ENCODE results near the gene RERE. TPM values are rescaled to one million over a fixed set of nuclear protein-coding genes. Genes with fewer than 3 reads are reported as not detected.
A peak's percentile ranks its signal among the peaks of the same experiment; 100 is the strongest.

Gene RERE
- total RNA-seq, 1 donor: 27.0 TPM

DNA sequence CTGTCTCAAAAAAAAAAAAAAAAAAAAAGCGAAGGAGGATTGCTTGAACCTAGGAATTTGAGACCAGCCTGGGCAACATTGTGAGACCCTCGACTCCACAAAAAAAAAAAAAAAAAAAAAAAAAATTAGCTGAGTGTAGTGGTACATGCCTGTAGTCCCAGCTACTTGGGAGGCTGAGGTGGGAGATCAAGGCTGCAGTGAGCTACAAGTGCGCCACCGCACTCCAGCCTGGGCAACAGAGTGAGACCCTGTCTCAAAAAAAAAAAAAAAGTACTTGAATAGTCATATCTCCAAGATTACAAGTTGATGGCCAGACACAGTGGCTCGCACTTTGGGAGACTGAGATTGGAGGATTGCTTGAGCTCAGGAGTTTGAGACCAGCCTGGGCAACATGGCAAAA is 33.6 kb upstream of the RERE start:
- DNase-seq (ENCODE audit: low read depth): no peak
- no peak overlapping the region for H3K4me3 ChIP-seq (ENCODE audit: low read depth, low read length)
- TF ChIP-seq, protein P1, sequence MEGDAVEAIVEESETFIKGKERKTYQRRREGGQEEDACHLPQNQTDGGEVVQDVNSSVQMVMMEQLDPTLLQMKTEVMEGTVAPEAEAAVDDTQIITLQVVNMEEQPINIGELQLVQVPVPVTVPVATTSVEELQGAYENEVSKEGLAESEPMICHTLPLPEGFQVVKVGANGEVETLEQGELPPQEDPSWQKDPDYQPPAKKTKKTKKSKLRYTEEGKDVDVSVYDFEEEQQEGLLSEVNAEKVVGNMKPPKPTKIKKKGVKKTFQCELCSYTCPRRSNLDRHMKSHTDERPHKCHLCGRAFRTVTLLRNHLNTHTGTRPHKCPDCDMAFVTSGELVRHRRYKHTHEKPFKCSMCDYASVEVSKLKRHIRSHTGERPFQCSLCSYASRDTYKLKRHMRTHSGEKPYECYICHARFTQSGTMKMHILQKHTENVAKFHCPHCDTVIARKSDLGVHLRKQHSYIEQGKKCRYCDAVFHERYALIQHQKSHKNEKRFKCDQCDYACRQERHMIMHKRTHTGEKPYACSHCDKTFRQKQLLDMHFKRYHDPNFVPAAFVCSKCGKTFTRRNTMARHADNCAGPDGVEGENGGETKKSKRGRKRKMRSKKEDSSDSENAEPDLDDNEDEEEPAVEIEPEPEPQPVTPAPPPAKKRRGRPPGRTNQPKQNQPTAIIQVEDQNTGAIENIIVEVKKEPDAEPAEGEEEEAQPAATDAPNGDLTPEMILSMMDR (IDR thresholded peaks at IDR 0.05; ENCODE audit: insufficient read depth, low read length): no peak

GRCh38 chr1:8848663-8849386 is 31.4 kb upstream of the RERE start:
- peak; percentile 92 for DNase-seq (ENCODE audit: low read depth)
- H3K4me3 ChIP-seq (ENCODE audit: low read depth, low read length): no peak overlapping the region
- TF ChIP-seq, protein P1 (IDR thresholded peaks at IDR 0.05; ENCODE audit: insufficient read depth, low read length): peak; percentile 96

DNA sequence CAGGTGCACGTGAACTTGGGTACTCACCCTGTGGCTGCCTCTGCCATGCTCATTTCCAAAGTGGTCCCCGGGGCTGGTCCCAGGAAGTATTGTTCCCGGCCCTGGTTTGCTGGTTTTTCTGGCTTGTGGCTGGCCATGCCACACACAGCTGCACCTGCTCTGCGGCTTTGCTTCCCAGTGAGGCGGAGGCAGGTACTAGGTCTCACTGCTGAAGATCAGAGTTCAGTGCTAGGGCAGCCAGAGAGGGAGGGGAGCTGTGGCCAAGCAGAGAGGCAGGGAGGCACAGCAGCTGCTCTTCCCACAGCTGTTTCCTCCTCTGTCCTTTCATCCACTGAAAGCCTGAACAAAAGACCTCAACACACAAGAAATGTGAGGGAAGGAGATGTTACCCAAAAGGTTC is 30.6 kb upstream of the RERE start:
- TF ChIP-seq, protein P1 (IDR thresholded peaks at IDR 0.05; ENCODE audit: insufficient read depth, low read length): no peak
- H3K4me3 ChIP-seq (ENCODE audit: low read depth, low read length): no peak overlapping the region
- no peak for DNase-seq (ENCODE audit: low read depth)

DNA sequence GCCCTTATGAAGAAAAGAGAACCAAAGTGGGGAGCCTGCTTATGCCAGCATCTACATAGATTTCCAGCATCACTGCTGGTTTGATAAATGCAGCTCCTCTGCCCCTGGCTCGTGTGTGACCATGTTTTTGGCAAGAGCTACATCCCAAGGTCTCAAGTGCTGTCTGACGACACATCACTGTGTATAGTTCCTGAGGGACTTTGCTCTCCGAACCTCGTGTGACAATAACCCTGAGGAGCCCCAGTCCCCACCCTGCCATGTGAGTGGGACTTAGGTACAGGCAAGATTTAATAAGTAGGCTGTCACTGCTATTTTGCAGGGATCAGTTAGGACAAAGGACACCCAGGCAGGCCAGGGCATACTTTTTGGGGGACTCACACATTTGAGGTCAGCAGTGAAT is 28.8 kb upstream of the RERE start:
- no peak overlapping the region for H3K4me3 ChIP-seq (ENCODE audit: low read depth, low read length)
- TF ChIP-seq, protein P1 (IDR thresholded peaks at IDR 0.05; ENCODE audit: insufficient read depth, low read length): no peak
- DNase-seq (ENCODE audit: low read depth): no peak

DNA sequence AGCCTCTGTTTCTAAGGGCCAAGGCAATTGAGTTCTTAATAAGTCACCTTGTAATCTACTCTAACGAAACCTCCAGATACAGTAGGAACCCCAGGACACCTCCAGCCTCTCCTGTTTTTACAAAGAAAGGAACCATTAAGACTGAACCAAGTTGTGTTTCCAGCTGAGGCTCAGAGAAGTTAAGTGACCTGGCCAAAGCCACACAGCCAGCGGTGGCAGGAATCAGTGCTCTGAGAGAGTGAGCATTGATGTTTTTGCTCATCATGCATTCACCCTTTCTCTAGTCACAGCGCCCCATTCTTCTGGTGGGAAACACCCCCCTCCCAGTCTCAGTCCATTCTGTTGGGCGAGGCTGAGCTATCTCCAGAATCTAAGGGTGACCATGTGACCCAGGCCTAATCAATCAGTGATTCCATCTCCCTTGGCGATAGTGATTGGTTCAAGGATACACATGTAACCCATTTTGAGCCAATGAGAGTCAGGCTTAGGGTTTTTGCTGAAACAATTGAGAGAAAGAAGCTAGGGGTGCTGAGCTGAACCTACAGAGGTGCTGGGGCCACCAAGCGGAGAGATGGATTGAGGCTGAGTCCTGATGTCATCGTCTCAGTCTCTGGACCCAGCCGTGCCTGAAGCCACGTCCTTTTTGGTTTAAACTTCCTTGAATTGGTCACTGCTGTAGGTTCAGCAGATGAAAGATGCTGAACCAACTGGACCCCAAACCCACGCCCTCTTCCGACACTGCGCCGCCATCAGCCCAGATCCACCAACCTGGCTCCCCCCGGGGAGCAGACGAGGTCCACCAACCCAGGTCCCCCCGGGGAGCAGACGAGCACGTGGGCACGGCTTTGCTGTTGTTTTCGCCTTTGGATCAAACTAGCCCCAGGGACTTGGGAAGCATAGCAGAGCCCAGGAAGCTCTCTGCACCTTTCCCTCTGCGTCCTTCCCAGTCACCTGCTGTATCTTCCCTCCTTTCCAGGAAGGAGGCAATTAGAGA is 28.0 kb upstream of the RERE start:
- TF ChIP-seq, protein P1 (IDR thresholded peaks at IDR 0.05; ENCODE audit: insufficient read depth, low read length): no peak
- DNase-seq (ENCODE audit: low read depth): no peak
- H3K4me3 ChIP-seq (ENCODE audit: low read depth, low read length): no peak overlapping the region

DNA sequence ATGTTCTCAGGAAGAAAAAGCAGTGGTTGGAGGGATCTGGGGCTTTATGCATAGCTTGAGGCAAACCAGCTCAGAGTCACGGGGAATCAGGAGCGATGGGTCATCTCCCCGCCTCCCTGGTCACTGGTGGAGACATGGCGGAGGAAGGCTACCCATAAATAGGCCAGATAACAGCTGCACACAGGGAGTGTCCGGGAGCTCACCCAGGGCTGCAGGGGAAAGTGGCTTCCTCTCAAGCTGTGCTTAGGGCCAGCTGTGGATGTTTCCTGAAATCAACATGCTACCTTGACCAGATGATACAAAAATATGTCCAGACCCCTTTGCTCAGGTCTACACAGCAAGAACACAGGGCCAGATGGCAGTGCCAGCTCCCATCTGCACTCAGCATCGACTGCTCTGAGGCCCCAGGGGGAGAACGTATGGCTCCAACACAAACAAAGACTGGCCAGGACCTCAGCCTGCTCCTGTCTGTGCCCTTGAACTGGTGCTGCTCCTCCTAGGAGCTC is 27.1 kb upstream of the RERE start:
- H3K4me3 ChIP-seq (ENCODE audit: low read depth, low read length): no peak overlapping the region
- TF ChIP-seq, protein P1 (IDR thresholded peaks at IDR 0.05; ENCODE audit: insufficient read depth, low read length): no peak
- DNase-seq (ENCODE audit: low read depth): peak; percentile 32

All from fibroblast of the aortic adventitia (primary cell).